GM19240 (cell line): ENCODE results near the gene HOMER2.
A peak's percentile ranks its signal among the peaks of the same experiment; 100 is the strongest.
"Not testable (repeated sequence)": the region's sequence is repeated elsewhere in the genome, so short reads cannot be mapped to it uniquely, and the experiment has no call there.

Experiments used
- DNase-seq: peaks from one replicate; pipeline ENCODE4 v3.0.0; 2011; ENCODE audit warnings: low spot score; ENCODE audit not compliant: insufficient read length

The HOMER2 gene

DNA sequence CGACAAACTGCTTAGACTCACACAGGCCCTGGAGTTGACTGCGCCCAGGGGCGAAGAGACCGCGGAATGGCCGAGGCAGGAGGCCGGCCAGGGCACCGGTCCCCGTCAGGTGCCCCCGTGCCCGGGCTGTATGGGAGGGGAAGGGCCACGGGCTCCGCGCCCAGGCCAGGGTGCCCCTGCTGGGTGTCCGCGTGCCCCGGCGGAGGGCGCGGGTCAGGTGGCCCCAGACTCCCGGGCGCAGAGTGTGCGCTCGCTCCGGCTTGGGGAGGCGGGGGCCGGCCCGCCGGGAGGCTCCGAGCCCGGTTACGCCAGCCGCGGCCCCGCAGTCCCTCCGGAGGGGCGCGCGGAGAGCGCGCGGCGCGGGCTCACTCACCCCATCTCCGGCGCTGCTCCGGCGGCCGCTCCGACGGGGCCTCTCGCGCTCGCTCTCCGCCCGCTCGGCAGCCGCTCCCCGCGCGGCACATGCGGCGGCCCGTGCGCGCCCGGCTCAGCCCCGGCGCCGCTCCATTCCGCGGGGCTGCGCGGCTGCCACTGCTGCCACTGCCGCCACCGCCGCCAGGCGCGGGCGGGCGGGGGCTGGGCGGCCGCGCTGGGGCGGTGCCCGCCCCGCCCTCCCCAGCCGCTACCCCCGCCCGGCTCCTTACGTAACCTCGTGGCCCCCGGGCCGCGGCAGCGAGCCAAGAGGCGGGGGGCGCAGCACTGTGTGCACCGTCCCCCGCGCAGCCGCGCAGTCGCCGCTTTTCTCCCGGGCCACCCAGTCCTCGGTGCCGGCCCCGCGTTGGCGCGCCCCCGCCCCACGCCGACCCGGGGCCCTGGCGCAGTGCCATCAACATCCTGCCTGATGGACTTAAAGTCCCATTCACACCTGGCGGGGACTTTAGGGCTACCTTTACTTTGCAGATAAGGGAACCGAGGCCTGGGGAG, at the start of gene HOMER2:
TSS of gene HOMER2 (minus strand) at position 563 of the 924 bp plus-strand sequence. CDS start at position 378, 185 bp downstream.
- no peak for DNase-seq

DNA sequence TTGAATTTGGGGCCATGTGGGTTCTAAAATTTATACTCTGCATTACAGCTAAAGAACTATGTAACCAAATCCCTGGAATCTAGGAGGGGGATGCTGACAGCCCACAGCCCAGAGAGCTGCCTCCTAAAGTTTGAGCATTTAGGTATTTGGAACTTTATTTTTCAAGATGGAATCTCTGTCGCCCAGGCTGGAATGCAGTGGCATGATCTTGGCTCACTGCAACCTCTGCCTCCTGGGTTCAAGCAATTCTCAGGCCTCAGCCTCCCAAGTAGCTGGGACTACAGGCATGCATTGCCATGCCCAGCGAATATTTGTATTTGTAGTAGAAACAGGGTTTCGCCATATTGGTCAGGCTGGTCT, 48.1 kb upstream of the HOMER2 start:
- DNase-seq = not testable (repeated sequence)

DNA sequence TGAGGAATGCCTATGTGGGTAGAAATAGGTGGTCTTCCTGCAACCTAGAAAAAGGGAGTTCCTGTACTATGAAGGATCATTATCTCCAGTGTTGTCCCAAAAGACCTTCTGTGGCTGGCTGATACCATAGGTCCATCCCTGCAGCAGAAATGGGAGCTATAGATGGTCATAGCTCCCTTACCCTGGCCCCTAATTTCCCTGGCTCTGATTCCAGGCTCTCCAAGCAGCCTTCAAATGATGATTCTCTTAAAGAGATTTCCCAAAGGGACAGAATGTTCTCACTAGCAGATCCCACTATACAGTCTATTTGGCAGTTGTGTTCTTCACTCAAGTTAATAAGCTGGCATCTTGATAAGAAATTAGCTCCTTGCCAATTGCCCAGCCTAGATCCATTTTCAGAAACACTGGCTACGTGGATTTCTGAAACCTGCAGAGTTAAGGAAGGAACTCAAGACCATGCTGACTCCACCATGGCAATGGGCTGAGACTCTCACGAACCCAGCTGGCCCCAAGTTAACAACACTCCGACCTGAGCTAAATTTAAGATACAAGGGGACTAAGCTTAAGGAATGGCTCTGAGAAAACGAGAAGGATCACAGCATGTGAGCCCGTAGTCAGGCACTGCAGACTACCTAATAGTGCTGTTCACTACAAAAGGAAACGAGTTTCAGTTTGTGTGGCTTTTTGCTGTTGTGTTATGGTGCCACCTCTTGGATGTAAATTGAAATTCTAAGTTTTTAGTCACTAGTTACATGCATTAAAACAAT, 47.6 kb upstream of the HOMER2 start:
- DNase-seq = peak; percentile 43

DNA sequence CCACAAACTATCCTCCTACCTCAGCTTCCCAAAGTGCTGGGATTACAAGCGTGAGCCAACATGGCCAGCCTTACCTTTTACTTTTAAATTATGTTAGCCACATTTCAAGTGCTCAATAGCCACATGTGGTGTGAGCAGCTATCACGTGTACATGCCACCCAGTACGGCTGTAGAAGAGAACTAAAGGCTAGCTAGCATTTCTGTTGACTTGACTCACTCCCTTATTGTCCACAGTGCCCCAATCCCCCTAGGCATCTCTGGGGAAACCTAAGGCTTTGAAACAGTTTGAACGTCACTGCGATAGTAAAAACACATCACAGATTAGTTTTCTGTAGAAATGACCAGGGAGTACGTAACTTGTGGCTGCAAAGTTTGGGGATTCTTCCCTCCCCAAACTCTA, 46.9 kb upstream of the HOMER2 start:
- no peak for DNase-seq

DNA sequence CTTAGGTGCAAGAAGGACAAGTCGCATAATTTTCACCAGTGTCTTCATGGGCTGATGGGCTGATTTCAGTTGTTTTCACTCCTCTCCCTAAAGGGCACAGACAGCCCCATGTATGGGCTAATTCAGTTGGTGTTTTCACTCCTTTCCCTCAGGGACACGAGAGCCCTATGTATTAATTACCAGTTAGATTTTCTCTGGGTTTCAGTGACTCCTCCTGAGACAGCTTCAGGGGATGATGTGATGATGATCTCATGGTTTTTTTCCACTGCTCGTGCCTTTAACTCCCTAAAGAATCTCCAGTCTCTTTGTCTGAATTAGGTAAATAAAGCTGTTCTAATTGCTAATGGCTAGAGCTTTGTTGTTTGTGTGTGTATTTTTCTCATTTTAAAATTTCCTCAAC, 43.4 kb upstream of the HOMER2 start:
- DNase-seq = no peak

DNA sequence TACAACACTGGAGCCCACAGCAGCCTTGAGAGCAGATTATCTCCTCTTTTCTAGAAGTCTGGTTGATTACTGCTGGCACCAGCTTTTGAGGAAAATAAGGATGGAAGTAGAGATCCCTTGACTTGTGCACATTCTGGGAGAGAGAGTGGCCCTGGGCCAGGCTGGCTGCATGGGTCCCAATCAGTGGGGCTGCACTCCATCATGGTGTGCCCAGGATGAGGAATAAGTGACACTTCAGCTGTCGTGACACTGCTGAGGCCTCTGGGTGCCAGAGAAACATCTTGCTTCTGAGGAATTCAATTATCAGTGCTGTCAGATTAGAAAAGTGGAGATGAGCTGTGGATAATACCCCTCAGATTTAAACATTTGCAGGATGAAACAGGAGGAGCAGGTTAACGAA, 42.6 kb upstream of the HOMER2 start:
- DNase-seq = no peak

DNA sequence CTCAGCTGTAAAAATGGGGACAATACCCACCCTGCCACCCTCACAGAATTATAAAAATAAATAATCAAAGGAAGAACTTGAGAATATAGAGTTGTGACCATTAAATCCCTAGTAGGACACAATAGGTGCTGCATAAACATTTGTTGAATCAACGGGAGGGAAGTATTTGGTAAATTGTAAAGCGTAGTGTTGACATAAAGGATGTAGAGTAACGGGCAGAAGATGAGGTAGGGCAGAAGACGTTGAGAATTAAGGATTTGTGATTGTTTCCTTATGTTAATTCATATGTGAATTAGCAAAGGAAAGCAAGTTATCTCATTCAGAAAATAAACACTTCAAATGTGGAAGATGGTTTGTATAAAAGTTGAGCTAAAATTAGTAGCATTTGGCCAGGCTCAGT, 40.6 kb upstream of the HOMER2 start:
- no peak for DNase-seq

DNA sequence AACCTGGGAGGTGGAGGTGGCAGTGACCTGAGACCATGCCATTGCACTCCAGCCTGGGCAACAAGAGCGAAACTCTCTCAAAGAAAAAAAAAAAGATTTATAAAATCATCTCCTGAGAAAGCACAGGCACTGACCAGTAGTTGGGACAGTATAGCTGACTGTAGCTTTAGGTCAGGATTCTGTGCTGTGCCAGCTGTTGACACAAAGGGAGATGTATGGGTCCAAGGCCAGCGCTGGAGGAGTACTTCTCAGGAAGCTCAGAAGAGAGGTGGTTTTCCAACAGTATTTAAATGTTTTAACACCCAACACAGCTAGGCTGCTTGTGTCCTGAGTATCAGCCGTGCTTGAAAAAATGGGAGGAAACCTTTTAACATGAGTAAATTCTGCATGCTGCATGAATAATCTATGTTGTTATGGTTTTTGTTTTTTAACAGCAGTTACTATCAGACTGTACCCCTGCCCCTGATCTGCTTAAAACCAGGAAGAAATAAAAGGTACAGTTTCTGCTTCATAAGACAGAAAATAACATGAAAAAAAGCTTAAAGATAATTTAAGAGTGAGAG, 40.0 kb upstream of the HOMER2 start:
- no peak for DNase-seq

DNA sequence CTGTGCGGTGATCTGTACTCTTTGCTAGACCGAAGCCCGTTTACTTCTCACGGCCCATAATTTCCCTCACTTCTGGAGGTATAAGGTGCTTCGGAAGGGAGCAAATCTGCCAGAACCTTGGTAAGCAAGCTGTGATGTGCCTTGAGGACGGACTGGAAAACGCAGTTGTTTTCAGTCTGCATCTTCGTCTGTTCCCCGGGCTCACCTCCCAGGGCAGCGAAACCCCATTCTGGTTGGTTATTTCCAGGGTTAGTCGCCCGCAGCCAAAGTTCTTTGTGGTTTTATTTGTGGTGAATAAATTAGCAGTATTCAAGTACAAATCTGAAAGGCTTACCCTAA, 33.9 kb upstream of the HOMER2 start:
- peak; percentile 17 for DNase-seq

DNA sequence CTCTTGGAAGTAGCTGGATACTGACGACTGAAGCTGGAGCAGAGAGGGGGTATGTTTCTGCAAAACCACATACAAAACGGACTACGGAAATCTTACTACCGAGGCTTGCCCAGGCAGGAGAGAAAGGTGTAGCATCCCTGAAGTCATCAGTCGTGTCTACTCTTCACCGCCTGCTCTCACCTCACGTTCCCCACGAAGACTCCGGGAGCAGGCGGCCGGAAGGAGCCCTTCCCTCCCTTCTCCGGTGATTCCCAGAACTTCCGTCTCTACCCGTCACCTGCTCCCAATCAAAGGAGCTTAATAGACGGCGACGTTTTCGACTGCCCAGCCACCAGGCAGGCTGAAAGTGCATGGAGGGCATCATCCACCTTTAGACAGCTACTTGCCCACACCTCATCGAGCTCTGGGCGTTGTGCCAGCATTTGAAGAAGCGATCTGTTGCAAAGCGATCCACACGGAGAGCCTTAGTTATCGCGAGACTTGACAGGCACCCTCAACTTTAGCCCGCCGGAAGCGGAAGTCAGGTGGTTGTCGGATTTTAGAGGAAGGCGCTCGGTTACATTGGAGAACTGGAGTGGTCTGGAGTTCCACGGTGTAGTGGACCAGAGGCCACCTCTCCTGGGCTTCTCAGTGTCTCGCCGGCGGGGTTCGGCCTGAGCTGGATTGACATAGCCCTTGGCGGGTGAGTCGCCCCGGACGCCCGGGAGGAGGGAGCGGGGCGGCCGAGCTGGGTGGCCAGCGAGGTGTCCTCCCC, 33.3 kb upstream of the HOMER2 start, which contains the start of gene RAMAC:
TSS of gene RAMAC (plus strand) at position 523 of the 754 bp plus-strand sequence. CDS start 2,809 bp downstream, outside the sequence.
- peak; percentile 79 for DNase-seq

DNA sequence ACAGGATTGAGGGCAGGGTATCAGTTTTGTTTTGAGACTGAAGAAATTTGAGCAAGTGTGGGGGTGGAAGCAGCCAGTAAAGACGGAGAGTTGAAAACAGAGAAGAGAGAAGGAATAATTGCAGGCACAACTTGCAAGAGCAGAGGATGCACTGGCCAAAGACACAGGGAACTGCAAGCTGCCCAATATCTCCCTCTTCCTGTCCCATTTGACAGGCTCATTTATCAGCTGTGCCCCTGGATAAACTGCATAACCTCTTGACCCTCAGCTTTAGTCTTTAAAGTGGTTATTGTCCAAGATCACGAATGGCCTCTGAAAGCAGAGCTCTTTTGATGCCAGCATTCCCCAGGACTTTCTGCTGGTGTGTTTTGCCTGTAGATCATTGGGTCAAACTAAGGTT, 28.5 kb upstream of the HOMER2 start:
- no peak for DNase-seq

DNA sequence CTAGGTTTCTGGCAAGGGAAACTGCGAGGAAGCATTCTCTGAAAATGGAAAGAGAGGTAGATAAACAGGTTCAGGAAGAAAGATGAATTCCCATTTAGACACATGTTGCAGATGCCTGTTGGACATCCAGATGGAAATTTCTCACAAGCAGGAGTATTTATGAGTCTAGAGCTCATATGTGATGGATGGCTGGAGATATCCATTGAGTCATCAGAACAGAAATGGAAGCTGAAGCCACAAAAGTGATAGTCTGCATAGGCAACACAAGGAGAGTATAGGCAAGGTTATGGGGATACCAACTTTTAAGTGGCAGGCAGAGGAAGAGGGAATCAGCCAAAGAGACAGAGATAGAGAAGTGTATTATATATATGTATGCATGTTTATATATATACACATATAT, 27.2 kb upstream of the HOMER2 start:
- no peak for DNase-seq

DNA sequence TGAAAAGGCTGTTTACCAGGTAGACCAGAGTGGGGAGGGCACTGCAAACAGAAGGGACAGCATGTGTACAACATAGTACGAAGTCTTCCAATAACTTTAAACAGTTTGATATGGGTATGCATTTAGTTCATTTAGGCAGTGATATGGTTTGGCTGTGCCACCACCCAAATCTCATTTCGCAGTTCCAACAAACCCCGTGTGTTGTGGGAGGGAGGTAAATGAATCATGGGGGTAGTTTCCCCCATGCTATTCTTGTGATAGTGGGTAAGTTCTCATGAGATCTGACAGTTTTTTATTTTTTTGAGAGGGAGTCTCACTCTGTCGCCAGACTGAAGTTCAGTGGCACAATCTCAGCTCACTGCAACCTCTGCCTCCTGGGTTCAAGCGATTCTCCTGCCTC, 25.9 kb upstream of the HOMER2 start:
- no peak for DNase-seq

DNA sequence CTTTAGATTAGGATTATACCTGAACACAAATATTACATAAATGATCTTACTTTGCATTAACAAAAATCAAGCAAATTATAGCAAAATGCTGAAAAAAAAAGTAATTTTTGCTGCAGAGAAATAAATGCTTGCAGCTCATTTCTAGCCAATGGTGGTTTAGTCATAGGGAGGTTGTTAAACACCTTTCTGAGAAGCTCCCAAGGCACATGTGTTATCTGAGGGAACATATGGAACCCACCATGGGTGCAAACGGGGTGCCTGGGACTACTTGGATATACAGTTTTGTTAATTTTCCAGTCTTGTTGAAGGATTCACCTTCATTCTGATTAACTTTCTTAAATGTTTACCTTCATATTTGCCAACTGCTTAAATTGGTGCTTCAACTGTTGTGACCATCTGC, 24.6 kb upstream of the HOMER2 start:
- no peak for DNase-seq

DNA sequence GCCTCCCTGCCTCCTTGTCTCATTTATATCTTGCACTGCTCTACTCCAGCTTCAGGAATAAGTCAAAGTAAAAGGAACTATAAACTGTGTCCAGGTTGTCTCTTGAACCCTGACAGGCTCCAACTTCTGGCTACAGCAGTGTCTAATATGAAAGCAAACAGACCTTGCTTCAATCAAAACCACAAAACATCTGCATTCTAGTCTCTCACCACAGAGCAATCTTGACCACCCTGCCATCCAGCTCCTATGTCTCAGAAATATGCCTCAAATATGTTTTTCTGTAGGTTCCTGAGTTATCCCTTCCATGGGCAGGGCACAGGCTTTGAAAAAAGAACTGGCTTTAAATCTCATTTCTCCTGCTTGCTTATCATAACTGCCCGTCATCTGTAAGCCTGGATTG, 20.5 kb upstream of the HOMER2 start:
- no peak for DNase-seq

DNA sequence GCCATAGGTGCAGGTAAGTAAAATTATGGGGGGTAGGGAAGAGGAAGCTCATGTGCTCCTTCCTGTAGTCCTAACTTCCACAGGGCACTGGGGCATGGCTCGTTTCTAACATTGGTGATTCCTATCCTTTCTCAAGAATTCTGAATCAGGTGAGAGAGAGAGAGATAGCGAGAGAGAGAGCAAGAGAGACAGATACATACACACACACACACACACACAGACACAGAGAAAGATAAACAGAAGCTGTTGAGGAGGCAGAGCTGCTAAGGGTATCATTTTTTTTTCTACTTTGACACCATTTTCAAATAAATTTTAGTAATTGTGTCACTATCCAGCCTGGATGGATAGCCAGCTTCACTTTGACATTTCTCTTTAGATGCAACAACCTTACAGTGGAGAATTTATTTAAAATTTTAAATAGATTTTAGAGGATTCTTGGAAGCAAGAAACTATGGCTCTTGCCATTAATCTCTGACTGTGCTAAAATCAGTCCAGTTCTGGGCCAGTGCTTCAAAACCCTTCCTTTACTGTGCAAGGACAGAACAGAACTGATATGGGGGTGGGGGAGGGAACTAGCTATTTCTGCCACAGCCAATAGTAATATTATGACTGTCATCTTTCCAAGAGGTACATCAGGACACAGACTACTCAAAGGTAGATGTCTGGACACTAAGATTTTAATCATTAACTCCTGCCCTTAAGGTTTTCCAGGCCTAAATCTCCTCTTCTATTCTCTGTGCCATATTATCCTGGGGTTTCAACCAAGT, 18.9 kb upstream of the HOMER2 start:
- DNase-seq = no peak

DNA sequence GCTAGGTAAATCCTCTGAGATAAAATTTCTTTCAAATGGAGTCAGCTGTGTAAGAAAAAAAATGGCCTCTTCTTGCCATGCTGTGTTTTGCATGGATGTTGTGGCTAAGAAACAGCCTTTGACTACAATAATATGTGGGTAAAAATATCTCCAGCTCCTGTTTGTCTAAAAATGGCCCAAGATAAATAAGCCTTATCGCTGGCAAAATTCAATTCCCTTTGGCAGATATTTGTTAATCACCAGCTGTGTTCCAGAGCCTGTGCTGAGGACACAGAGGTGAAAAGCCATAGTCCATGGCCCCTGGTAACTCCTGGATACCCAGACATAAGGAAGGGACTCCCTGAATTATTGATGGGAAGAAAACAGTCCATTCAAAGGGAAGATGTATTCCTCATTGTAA, 18.2 kb upstream of the HOMER2 start:
- no peak for DNase-seq

DNA sequence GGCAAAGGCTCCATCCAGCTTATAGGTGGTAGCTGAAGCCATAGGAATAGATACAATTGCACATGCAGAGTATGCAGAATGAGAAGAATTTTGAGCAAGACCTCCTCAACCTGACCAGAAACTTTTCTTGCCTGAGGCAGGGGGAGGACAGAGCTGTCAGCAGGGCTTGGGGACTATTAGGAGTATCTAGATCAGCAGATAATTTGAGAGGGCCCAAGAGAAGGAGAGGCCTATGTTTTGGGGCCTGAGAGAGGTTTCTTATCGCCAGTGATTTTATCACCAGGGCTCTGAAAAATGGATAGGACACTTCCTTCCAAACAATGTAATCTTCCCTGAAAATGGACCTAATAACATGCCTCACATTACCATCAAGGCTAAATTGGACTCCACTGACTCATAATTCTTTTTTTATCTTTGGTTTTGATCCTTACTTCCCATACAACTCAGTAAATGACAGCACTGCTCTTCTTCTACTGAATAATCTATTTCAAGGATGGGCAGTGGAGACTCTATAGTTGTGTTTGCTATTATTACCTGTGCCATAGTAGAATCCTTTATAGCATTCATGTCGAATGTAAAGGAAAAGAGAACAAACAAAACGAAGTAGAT, 17.7 kb upstream of the HOMER2 start:
- no peak for DNase-seq

DNA sequence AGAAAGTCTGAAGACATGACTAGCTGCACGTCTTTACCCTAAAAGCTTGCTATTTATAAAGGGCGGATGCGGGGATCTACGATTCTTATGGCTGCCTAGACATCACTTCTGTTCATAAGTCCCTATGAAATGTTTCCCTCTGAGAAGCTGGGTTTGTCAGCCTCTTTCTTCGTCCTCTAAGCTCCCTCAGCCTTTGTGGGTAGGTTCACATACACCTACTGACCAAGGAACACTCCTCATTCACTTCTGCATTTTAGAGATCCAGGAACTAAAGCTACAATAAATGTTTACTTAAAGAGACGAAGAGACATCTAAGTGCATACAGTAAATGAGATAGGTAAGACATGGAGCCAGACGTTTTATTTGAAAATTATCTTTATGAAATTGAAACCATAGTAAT, 16.8 kb upstream of the HOMER2 start:
- DNase-seq = no peak

DNA sequence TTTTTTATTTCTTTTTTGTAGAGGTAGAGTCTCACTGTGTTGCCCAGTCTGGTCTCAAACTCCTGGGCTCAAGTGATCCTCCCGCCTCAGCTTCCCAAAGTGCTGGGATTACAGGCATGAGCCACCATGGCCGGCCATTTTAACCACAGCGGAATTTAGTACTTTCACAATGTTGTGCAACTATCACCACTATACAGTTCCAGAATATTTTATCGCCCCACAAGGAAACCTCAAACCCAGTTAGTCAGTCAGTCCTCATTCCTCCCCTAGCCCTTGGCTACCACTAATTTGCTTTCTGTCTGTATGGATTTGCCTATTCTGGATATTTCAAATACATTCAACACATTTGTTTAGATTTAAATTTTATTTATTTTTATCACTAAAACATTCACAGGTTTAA, 15.5 kb upstream of the HOMER2 start:
- DNase-seq = no peak
